ENCODE data around the gene ADIG.

ADIG gene

GRCh38 chr20:38608188-38608587 is 27.2 kb downstream of the ADIG start:
- no peak for DNase-seq (ENCODE audit: low spot score)
- no peak for TF ChIP-seq CTCF (IDR thresholded peaks at IDR 0.05; ENCODE audit: extremely low read depth, missing control alignments)

GRCh38 chr20:38609815-38610214 is 28.8 kb downstream of the ADIG start:
- no peak for DNase-seq (ENCODE audit: low spot score)
- no peak for TF ChIP-seq CTCF (IDR thresholded peaks at IDR 0.05; ENCODE audit: extremely low read depth, missing control alignments)

GRCh38 chr20:38610521-38610920 is 29.5 kb downstream of the ADIG start:
- no peak for DNase-seq (ENCODE audit: low spot score)

GRCh38 chr20:38612751-38613515 is 31.9 kb downstream of the ADIG start:
- no peak for TF ChIP-seq CTCF (IDR thresholded peaks at IDR 0.05; ENCODE audit: extremely low read depth, missing control alignments)

More at GRCh38 chr20:38610521-38610920, 29.5 kb downstream of the ADIG start:
- no peak for TF ChIP-seq CTCF (IDR thresholded peaks at IDR 0.05; ENCODE audit: extremely low read depth, missing control alignments)

GRCh38 chr20:38615283-38615682 is 34.3 kb downstream of the ADIG start:
- no peak for TF ChIP-seq CTCF (IDR thresholded peaks at IDR 0.05; ENCODE audit: extremely low read depth, missing control alignments)
- DNase-seq (ENCODE audit: low spot score) = no peak

More at GRCh38 chr20:38612751-38613515, 31.9 kb downstream of the ADIG start:
- no peak for DNase-seq (ENCODE audit: low spot score)

GRCh38 chr20:38616457-38616856 is 35.5 kb downstream of the ADIG start:
- TF ChIP-seq CTCF (IDR thresholded peaks at IDR 0.05; ENCODE audit: extremely low read depth, missing control alignments) = no peak
- DNase-seq (ENCODE audit: low spot score) = no peak

- no peak for DNase-seq (ENCODE audit: low spot score)
- no peak for TF ChIP-seq CTCF (IDR thresholded peaks at IDR 0.05; ENCODE audit: extremely low read depth, missing control alignments)
Observed at GRCh38 chr20:38617011-38617829, 36.2 kb downstream of the ADIG start.
